ENCODE results near the gene CXCL9.

- TF ChIP-seq CTCF (IDR thresholded peaks at IDR 0.05) (no peak), POLR2A (IDR thresholded peaks at IDR 0.05) (no peak)
Observed at GRCh38 chr4:76011018-76011670, 3.8 kb upstream of the CXCL9 start.
